ENCODE measurements around the gene RNF19B.

Gene RNF19B

GRCh38 chr1:33007190-33008050, 42.8 kb upstream of the RNF19B start:
- no peak; the same call in 1 of the 2 replicates for TF ChIP-seq CTCF (conservative IDR thresholded peaks at IDR 0.05)
- no peak for TF ChIP-seq ZFX (IDR thresholded peaks at IDR 0.05)
- peak overlapping the region; percentile 75; the same call in 1 of the 2 replicates for H3K27ac ChIP-seq

- no peak overlapping the region for H3K27ac ChIP-seq
- TF ChIP-seq CTCF (conservative IDR thresholded peaks at IDR 0.05) (no peak), ZFX (IDR thresholded peaks at IDR 0.05) (no peak)
Measured at GRCh38 chr1:33005838-33006421, 41.3 kb upstream of the RNF19B start.

- H3K27ac ChIP-seq = no peak overlapping the region
- TF ChIP-seq ZFX (IDR thresholded peaks at IDR 0.05) = no peak
- no peak for TF ChIP-seq CTCF (conservative IDR thresholded peaks at IDR 0.05)
Measured at GRCh38 chr1:33005117-33005837, 40.7 kb upstream of the RNF19B start.

- H3K27ac ChIP-seq = no peak overlapping the region
- no peak for TF ChIP-seq ZFX (IDR thresholded peaks at IDR 0.05)
- TF ChIP-seq CTCF (conservative IDR thresholded peaks at IDR 0.05) = no peak
Measured at GRCh38 chr1:33004613-33005012, 40.0 kb upstream of the RNF19B start.

GRCh38 chr1:33003657-33004056, 39.0 kb upstream of the RNF19B start:
- no peak overlapping the region for H3K27ac ChIP-seq
- TF ChIP-seq CTCF (conservative IDR thresholded peaks at IDR 0.05) (no peak), ZFX (IDR thresholded peaks at IDR 0.05) (no peak)

- no peak overlapping the region for H3K27ac ChIP-seq
- no peak for TF ChIP-seq ZFX (IDR thresholded peaks at IDR 0.05)
Measured at GRCh38 chr1:33002006-33002405, 37.4 kb upstream of the RNF19B start.

GRCh38 chr1:33001282-33001681, 36.7 kb upstream of the RNF19B start:
- no peak for TF ChIP-seq ZFX (IDR thresholded peaks at IDR 0.05)
- TF ChIP-seq CTCF (conservative IDR thresholded peaks at IDR 0.05) = no peak
- no peak overlapping the region for H3K27ac ChIP-seq

All from C4-2B (cell line).